Keratinocyte (primary cell): ENCODE measurements around the gene ARL4C. TPM values are rescaled to one million over a fixed set of nuclear protein-coding genes. Genes with fewer than 3 reads are reported as not detected.

Experiments
- DNase-seq: peaks from one replicate; pipeline ENCODE4 v3.0.0-alpha.2; 2011; ENCODE audit warnings: low read depth, missing footprints, low spot score
- FAIRE-seq: peaks from 2 replicates; lab custom pipeline; 2011; peaks lifted over from hg19 to GRCh38; lab: Jason Lieb, UNC
- H2AFZ ChIP-seq: 2 replicates; pipeline ENCODE4 v1.6.0; 2012; ENCODE audit warnings: low read length, control low read depth, inconsistent platforms; ENCODE audit not compliant: control insufficient read depth
- H3K27ac ChIP-seq: 2 replicates; pipeline ENCODE4 v1.5.1; 2011; ENCODE audit warnings: low read length; ENCODE audit not compliant: control insufficient read depth, insufficient read depth
- H3K27me3 ChIP-seq: 3 replicates; pipeline ENCODE4 v1.6.0; 2011; ENCODE audit warnings: low read length; ENCODE audit not compliant: control insufficient read depth, insufficient read depth; ENCODE audit errors: extremely low read depth
- H3K36me3 ChIP-seq, 2 experiments: 2 replicates in 1 of 2; 3 replicates in 1 of 2; pipeline ENCODE4 v1.5.1; 2011; ENCODE audit warnings: low read length in 2 of 2, mild to moderate bottlenecking in 1 of 2; ENCODE audit not compliant: control insufficient read depth in 2 of 2, insufficient read depth in 2 of 2; ENCODE audit errors: extremely low read depth in 1 of 2
- H3K4me1 ChIP-seq: 3 replicates; pipeline ENCODE4 v1.5.1; 2011; ENCODE audit warnings: low read length; ENCODE audit not compliant: control insufficient read depth, insufficient read depth; ENCODE audit errors: extremely low read depth
- H3K4me2 ChIP-seq: 3 replicates; pipeline ENCODE4 v1.6.0; 2011; ENCODE audit warnings: low read depth, low read length; ENCODE audit not compliant: control insufficient read depth, insufficient read depth; ENCODE audit errors: extremely low read depth
- H3K4me3 ChIP-seq, 3 experiments: fragments of 200-600 bp in 1 of 3; sonication (generic) in 1 of 3; 2 replicates in 2 of 3; 3 replicates in 1 of 3; pipeline ENCODE4 v1.5.1; 2011 to 2016; ENCODE audit warnings: low read length in 3 of 3, mild to moderate bottlenecking in 3 of 3, control low read depth in 2 of 3, inconsistent platforms in 1 of 3, low read depth in 1 of 3, mixed read lengths in 1 of 3, mixed run types in 1 of 3, moderate library complexity in 1 of 3; ENCODE audit not compliant: control insufficient read depth in 2 of 3, insufficient read depth in 2 of 3; ENCODE audit errors: extremely low read depth in 1 of 3
- H3K79me2 ChIP-seq: 2 replicates; pipeline ENCODE4 v1.6.0; 2012; ENCODE audit warnings: low read length; ENCODE audit not compliant: control insufficient read depth, insufficient read depth
- H3K9ac ChIP-seq: 3 replicates; pipeline ENCODE4 v1.6.0; 2011; ENCODE audit warnings: low read length; ENCODE audit not compliant: control insufficient read depth, insufficient read depth; ENCODE audit errors: extremely low read depth
- H3K9me1 ChIP-seq: 3 replicates; pipeline ENCODE4 v1.6.0; 2011; ENCODE audit warnings: low read length; ENCODE audit not compliant: control insufficient read depth, insufficient read depth; ENCODE audit errors: extremely low read depth
- H3K9me3 ChIP-seq: 2 replicates; pipeline ENCODE4 v1.5.1; 2012; ENCODE audit warnings: low read depth, low read length; ENCODE audit not compliant: control insufficient read depth
- H4K20me1 ChIP-seq: 3 replicates; pipeline ENCODE4 v1.6.0; 2011; ENCODE audit warnings: low read length; ENCODE audit not compliant: control insufficient read depth, insufficient read depth; ENCODE audit errors: extremely low read depth
- EZH2 ChIP-seq: IDR thresholded peaks from one replicate; pipeline ENCODE4 v1.6.1; 2012; ENCODE audit warnings: inconsistent platforms, mild to moderate bottlenecking, low read length, moderate library complexity
- dilution Hi-C: fragments of 300-500 bp; cut with MboI; formaldehyde crosslinking; loops from one replicate; pipeline ENCODE4 v1.7.0; 2020; ENCODE audit warnings: low sequenced_read_pairs; ENCODE audit not compliant: extremely low pct_ligation_motif_present
- polyA plus RNA-seq, 5 experiments: library from polyadenylated mRNA; depleted of rRNA in 3 of 5; stranded (reverse) in 3 of 5; stranded (forward) in 1 of 5; unstranded in 1 of 5; fragments of >200 nt; gene quantifications; 1 replicate in 1 of 5; 2 replicates in 3 of 5; 3 replicates in 1 of 5; pipeline versions ENCODE4 v1.2.1 to v1.2.3, GENCODE V29; 2011 to 2012; ENCODE audit warnings: missing spikeins in 2 of 5, low read depth in 1 of 5, low replicate concordance in 1 of 5
- TF ChIP-seq, protein P1 (sequence below), 3 experiments: IDR thresholded peaks in 1 of 3; conservative IDR thresholded peaks in 1 of 3; optimal IDR thresholded peaks in 1 of 3; 2 replicates in 2 of 3; 3 replicates in 1 of 3; pipeline versions ENCODE3 to v1.5.1; 2011; ENCODE audit warnings: low read length in 3 of 3, mild to moderate bottlenecking in 3 of 3, moderate library complexity in 2 of 3, control low read depth in 1 of 3, inconsistent platforms in 1 of 3; ENCODE audit not compliant: insufficient read depth in 2 of 3; ENCODE audit errors: extremely low read depth in 1 of 3

Gene ARL4C
- polyA plus RNA-seq, 1 donor (not counting 4 experiments of a cell fraction or from before 2014, with no cell fraction given), result 79.5 TPM

DNA sequence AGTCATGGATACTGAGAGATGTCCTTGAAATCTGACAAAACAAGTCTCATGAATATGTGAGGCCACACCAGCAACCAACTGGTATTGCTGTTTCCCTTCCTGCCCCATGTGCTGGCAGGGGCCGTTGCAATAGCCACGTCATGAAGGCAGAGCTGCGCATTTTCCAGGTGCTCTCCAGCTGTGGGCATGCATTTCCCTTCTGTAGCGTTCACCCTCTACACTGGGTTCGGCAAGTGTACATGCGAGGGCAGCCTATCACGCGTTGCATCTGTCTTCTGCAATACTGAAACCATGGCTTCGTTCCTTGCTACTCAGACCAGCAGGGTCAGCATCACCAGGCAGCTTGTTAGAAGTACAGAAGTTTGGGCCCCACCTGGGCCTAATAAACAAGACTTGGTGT is 17.4 kb downstream of the ARL4C start:
- DNase-seq (no peak), FAIRE-seq (no peak)
- no peaks in the 10 kb centered on the region for H4K20me1 ChIP-seq
- no peaks in the 10 kb centered on the region for H3K36me3 ChIP-seq
- no peak overlapping the region for H3K4me2 ChIP-seq
- no peak overlapping the region for H2AFZ ChIP-seq
- H3K79me2 ChIP-seq, result no peaks in the 10 kb centered on the region
- H3K9me1 ChIP-seq, result no peaks in the 10 kb centered on the region
- H3K4me3 ChIP-seq, result no peak overlapping the region
- no peaks in the 10 kb centered on the region for H3K9me3 ChIP-seq
- dilution Hi-C loops, result no loop called here
- no peak overlapping the region for H3K27ac ChIP-seq
- H3K9ac ChIP-seq, result no peak overlapping the region
- H3K4me1 ChIP-seq, result peaks cover 15% of the 10 kb centered on the region
- TF ChIP-seq EZH2, result no peak
- TF ChIP-seq, protein P1, sequence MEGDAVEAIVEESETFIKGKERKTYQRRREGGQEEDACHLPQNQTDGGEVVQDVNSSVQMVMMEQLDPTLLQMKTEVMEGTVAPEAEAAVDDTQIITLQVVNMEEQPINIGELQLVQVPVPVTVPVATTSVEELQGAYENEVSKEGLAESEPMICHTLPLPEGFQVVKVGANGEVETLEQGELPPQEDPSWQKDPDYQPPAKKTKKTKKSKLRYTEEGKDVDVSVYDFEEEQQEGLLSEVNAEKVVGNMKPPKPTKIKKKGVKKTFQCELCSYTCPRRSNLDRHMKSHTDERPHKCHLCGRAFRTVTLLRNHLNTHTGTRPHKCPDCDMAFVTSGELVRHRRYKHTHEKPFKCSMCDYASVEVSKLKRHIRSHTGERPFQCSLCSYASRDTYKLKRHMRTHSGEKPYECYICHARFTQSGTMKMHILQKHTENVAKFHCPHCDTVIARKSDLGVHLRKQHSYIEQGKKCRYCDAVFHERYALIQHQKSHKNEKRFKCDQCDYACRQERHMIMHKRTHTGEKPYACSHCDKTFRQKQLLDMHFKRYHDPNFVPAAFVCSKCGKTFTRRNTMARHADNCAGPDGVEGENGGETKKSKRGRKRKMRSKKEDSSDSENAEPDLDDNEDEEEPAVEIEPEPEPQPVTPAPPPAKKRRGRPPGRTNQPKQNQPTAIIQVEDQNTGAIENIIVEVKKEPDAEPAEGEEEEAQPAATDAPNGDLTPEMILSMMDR (optimal IDR thresholded peaks at IDR 0.05 in 1 of 3, IDR thresholded peaks at IDR 0.05 in 1 of 3, conservative IDR thresholded peaks at IDR 0.05 in 1 of 3; ENCODE audit: extremely low read depth in 1 of 3, insufficient read depth in 2 of 3, low read length in 3 of 3), result no peak
- no peaks in the 10 kb centered on the region for H3K27me3 ChIP-seq

DNA sequence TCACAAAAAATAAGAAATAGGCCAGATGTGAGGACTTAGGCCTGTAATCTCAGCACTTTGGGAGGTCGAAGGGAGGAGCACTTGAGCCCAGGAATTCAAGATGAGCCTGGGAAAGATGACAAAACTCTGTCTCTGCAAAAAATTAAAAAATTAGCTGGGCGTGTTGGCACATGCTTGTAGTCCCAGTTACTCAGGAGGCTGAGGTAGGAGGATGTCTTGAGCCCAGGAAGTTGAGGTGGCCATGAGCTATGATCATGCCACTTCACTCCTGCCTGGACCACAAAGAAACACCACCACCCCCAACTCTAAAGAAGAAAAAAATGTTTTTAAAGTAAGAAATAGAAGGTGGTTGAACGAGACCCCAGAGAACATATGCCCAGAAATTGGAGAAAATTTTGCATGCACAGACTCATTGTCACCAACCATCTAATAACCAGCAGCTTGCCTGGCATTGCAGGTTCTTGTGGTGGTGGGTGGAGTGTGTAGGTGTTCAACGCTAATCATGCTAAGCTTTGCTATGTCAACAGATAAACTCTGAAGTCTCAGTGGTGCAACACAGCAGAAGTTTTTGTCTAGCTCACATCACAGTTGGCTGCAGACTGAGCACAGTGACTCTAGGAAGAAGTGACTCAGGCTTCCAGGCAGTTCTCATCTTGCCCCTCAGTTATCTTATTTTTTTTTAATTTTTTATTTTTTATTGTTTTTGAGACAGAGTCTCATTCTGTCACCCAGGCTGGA is 18.6 kb downstream of the ARL4C start:
- H4K20me1 ChIP-seq, result no peaks in the 10 kb centered on the region
- no peaks in the 10 kb centered on the region for H3K36me3 ChIP-seq
- FAIRE-seq, result peak; percentile 49
- H3K4me2 ChIP-seq, result peak overlapping the region; percentile 41
- no peak for DNase-seq
- no peaks in the 10 kb centered on the region for H3K9me3 ChIP-seq
- peaks cover 15% of the 10 kb centered on the region for H3K4me1 ChIP-seq
- H3K9me1 ChIP-seq, result no peaks in the 10 kb centered on the region
- dilution Hi-C loops, result no loop called here
- no peak overlapping the region for H2AFZ ChIP-seq
- H3K4me3 ChIP-seq, result no peak overlapping the region
- no peaks in the 10 kb centered on the region for H3K79me2 ChIP-seq
- TF ChIP-seq, protein P1 (optimal IDR thresholded peaks at IDR 0.05 in 1 of 3, IDR thresholded peaks at IDR 0.05 in 1 of 3, conservative IDR thresholded peaks at IDR 0.05 in 1 of 3; ENCODE audit: extremely low read depth in 1 of 3, insufficient read depth in 2 of 3, low read length in 3 of 3), result no peak
- TF ChIP-seq EZH2, result no peak
- no peaks in the 10 kb centered on the region for H3K27me3 ChIP-seq
- no peak overlapping the region for H3K9ac ChIP-seq
- H3K27ac ChIP-seq, result no peak overlapping the region
